Measurements from ENCODE around the gene SNAP47. TPM values are rescaled to one million over a fixed set of nuclear protein-coding genes. Genes with fewer than 3 reads are reported as not detected.
A peak's percentile ranks its signal among the peaks of the same experiment; 100 is the strongest.

The SNAP47 gene
- total and polyA plus RNA-seq, 2 of the 4 experiments (the other 2 are of a cell fraction): 39.4 to 72.9 TPM

GRCh38 chr1:227789084-227790033 is 54.1 kb downstream of the SNAP47 start:
- H2AFZ ChIP-seq (replicated peaks; ENCODE audit: low read length, poor library complexity): peak overlapping the region; percentile 97
- no peak overlapping the region for H3K56ac ChIP-seq (ENCODE audit: extremely low read depth, insufficient read depth, low read length)
- dilution Hi-C loops (cut with HindIII; ENCODE audit: low sequenced_read_pairs, unreplicated experiment) (no loop called here), intact Hi-C loops (cut with micrococcal nuclease) (loop anchor here (2.0 kb wide), 1 partner anchor 55 kb away; the partner anchor contains the start of genes JMJD4 and SNAP47), in situ Hi-C loops (cut with MboI; ENCODE audit: low sequenced_read_pairs) (no loop called here)
- H3K9me1 ChIP-seq (ENCODE audit: insufficient read depth, low read length): peaks cover 12% of the 10 kb centered on the region
- ChIA-PET CTCF (no interaction called here), POLR2A (ENCODE audit: unreplicated experiment) (interaction anchor here (0.6 kb wide), 1 partner anchor 158 kb away, joined by 9 read pairs; the partner anchor contains the start of gene WNT9A)
- no peak overlapping the region for H2BK20ac ChIP-seq (ENCODE audit: low read depth, low read length)
- no peak overlapping the region for H2BK120ac ChIP-seq (ENCODE audit: low read depth, low read length)
- DNase-seq (peak; percentile 45), ATAC-seq (ENCODE audit: low read depth) (no peak)
- TF ChIP-seq CEBPB (IDR thresholded peaks at IDR 0.05; ENCODE audit: low read depth, low read length) (no peak), CHD1 (IDR thresholded peaks at IDR 0.05; ENCODE audit: low read depth, low read length) (no peak), CTCF (conservative IDR thresholded peaks at IDR 0.05; ENCODE audit: low read depth, low read length) (0 out of 2 replicates have a peak, but pooled peaks have one; percentile 11), POLR2A (IDR thresholded peaks at IDR 0.05; ENCODE audit: low read depth, low read length) (no peak), USF2 (IDR thresholded peaks at IDR 0.05; ENCODE audit: low read depth, low read length) (no peak), MXI1 (IDR thresholded peaks at IDR 0.05; ENCODE audit: borderline replicate concordance, low read depth, low read length) (no peak)
- H3K9me3 ChIP-seq (ENCODE audit: control insufficient read depth, insufficient read depth, low read length): no peaks in the 10 kb centered on the region
- H3K4me3 ChIP-seq (ENCODE audit: insufficient read depth, low read depth, low read length): peak overlapping the region; percentile 57
- H3K23ac ChIP-seq (ENCODE audit: low read depth, low read length): no peak overlapping the region
- no peak overlapping the region for H3K18ac ChIP-seq (ENCODE audit: low read depth, low read length)
- no peak overlapping the region for H2BK15ac ChIP-seq (ENCODE audit: low read depth, low read length)
- H3K4me2 ChIP-seq (ENCODE audit: low read depth, low read length): peak overlapping the region; percentile 96
- H3K27me3 ChIP-seq (ENCODE audit: control insufficient read depth, insufficient read depth, low read length): no peaks in the 10 kb centered on the region
- H2BK5ac ChIP-seq (ENCODE audit: low read depth, low read length, poor library complexity, severe bottlenecking): no peak overlapping the region
- H2AK9ac ChIP-seq (replicated peaks; ENCODE audit: low read depth, low read length, poor library complexity): peak overlapping the region; percentile 63
- no peak overlapping the region for H3K27ac ChIP-seq (ENCODE audit: insufficient read depth, low read length)
- H3K14ac ChIP-seq (replicated peaks; ENCODE audit: low read depth, low read length): no peak overlapping the region
- peaks cover 14% of the 10 kb centered on the region for H3K4me1 ChIP-seq (ENCODE audit: control insufficient read depth, insufficient read depth, low read length)
- no peak overlapping the region for H4K5ac ChIP-seq (ENCODE audit: low read depth, low read length)
- no peak overlapping the region for H2AK5ac ChIP-seq (ENCODE audit: low read depth, low read length)
- H4K91ac ChIP-seq (ENCODE audit: insufficient read depth, low read depth, low read length): no peak overlapping the region
- H3K9ac ChIP-seq (ENCODE audit: low read depth, low read length): no peak overlapping the region
- peak overlapping the region; percentile 0; the same call in 1 of the 2 replicates for H3K4ac ChIP-seq (ENCODE audit: low read depth, low read length)
- no peaks in the 10 kb centered on the region for H3K36me3 ChIP-seq (ENCODE audit: control insufficient read depth, insufficient read depth, low read length)
- 90% methylated on average over 7 of the region's 23 CpGs; no CpG with 5 or more reads in 1 of the 2 experiments for WGBS, 2 experiments (ENCODE audit: extremely low coverage in 2 of 2, insufficient read length in 1 of 2)
- H4K8ac ChIP-seq (ENCODE audit: low read depth in 2 of 2, low read length in 2 of 2): no peak overlapping the region; a peak in 1 of 4 replicates
- H4K20me1 ChIP-seq (ENCODE audit: insufficient read depth, low read length): no peaks in the 10 kb centered on the region
- H3K79me1 ChIP-seq (ENCODE audit: low read depth in 1 of 2, low read length in 2 of 2): no peaks in the 10 kb centered on the region
- BruUV-seq (replicated peaks): no TSS peak

Measured in IMR-90 (cell line).